Suppressor macrophage treated with lipopolysaccharide for 4 hours (primary cell): Measurements from ENCODE around the gene INS.
"Not testable (repeated sequence)": the region's sequence is repeated elsewhere in the genome, so short reads cannot be mapped to it uniquely, and the experiment has no call there.

ENCODE experiments used
- DNase-seq: peaks from one replicate; pipeline ENCODE4 v3.0.0-alpha.2; 2020

INS gene

GRCh38 chr11:2198621-2199365 is 37.8 kb upstream of the INS start:
- DNase-seq = no peak

- DNase-seq = no peak
Measured at GRCh38 chr11:2197771-2198520, 36.9 kb upstream of the INS start.

DNA sequence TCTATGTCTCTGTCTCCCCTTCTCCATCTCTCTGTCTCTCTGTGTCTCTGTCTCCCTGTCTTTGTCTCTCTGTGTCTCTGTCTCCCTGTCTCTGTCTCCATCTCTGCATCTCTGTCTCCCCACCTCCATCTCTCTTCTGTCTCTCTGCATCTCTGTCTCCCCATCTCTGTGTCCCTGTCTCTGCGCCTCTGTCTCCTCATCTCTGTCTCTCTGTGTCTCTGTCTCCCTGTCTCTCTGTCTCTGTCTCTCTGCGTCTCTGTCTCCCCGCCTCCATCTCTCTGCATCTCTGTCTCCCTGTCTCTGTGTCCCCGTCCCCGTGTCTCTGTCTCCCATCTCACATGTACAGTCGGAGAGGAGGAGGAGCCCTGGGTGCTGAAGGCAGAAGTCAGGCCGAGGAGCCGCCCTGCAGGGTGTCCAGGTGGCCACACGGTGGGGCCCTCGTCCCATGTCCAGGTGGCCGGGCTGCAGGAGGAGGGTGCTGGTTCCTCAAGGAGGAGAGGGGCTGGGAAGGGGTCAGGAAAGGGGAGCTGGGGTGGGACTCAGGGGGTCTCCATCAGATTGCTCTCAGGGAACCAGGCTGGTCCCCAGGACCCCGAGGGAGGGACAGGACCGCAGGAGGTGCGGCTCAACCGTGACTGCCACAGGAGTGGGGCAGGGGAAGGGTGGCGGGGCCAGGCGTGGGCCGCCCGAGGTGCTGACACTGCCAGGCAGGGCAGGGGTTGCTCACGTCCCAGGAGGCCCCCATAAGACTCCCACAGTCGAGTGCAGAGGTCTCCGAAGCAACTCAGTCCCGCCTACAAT is 36.2 kb upstream of the INS start:
- peak; percentile 84 for DNase-seq

GRCh38 chr11:2195756-2196088 is 34.7 kb upstream of the INS start:
- no peak for DNase-seq

- DNase-seq = peak; percentile 61
Measured at GRCh38 chr11:2194877-2195755, 34.1 kb upstream of the INS start.

- not testable (repeated sequence) for DNase-seq
Measured at GRCh38 chr11:2193888-2194595, 33.0 kb upstream of the INS start.

GRCh38 chr11:2193099-2193887 is 32.3 kb upstream of the INS start:
- no peak for DNase-seq

GRCh38 chr11:2192435-2192834 is 31.4 kb upstream of the INS start:
- DNase-seq = no peak

DNA sequence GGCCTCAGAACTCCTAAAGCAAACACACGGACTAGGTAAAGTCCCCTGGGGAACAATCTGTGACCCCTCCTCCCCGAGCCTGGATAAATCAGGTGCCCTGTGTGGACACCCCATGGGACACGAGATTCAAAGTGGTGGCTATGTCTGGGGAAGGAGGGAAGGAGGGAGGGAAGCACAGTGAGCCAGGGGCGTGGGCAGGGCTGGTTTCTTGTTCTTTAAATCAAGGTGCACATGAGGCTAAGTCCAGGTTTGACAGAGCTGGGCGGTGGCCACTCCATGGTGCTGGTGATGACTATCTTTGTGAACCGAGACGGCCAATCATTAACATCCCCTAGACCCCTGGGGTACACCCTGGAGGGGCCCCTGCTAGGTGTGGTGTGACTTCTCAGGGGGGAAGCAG is 30.9 kb upstream of the INS start:
- no peak for DNase-seq

DNA sequence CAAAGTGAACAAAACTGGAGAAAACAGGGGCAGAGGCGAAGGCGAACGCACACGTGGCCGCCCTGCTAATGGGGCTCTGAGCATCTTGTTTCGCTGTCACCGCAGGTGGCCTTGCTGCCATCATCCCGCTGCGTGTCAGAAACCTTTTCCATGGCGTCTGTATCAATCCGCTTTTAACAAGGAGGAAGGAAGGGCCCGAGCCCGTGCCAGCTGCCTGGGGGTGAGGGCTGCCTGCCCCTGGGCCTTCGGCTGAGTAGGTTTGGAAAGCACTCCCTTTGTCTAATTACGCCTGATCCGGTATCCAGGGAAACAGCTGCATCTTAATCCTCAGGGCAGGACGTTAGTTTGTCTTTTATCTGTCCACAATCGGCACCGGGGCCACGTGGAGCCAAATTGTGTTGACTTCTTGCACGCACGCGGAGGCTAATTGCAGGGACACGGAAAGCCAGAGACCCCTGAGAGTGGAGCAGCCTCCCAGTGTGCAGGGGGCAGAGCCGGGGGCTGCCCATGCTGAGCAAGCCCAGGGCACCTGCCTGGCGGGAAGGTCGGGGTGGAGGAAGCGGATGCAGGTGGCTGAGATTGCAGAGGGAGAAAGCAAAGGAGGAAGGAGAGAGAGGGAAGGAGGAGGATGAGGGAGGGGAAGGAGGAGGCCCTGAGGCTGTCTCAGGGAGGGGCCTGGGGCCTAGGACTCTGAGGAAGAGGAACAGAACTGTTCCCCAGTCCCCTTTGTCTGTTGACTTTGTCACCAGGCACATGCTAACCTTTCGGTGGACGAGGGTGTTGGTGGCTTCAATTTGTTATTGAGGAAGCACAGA is 29.9 kb upstream of the INS start:
- DNase-seq = peak; percentile 79

DNA sequence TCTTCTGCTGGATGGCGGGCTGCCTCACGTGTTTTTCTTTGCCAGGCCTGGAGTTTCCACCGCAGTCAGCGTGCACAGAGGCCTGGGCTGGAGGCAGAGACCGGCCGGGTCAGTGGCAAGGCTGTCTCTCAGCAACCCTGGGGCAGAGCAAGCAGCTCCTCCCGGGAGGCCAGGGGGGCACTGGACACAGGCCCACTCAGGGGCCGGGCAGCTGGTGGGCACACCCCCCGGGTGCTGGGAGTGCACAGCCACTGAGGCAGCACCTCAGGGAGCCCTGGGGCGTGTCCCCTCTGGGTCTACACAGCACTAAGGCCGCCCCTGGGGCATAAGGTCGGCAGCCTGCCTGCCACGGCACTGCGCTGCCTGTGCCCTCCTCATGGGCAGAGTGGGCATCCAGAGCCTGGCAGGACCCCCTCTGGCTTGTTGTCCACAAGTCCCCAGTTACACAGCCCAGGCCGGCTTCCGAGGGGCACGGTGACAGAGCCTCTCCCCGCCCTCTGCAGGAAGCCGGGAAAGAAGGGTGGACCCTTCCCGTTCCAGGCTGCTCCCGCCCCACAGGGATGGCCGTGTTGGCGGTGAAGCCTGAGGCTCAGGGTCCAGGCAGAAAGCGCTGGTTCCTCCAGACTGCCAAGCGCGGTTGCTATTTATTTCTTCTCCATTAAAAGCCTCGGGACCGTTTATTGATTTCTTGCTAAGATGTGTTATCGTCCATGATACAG is 29.1 kb upstream of the INS start:
- no peak for DNase-seq

DNA sequence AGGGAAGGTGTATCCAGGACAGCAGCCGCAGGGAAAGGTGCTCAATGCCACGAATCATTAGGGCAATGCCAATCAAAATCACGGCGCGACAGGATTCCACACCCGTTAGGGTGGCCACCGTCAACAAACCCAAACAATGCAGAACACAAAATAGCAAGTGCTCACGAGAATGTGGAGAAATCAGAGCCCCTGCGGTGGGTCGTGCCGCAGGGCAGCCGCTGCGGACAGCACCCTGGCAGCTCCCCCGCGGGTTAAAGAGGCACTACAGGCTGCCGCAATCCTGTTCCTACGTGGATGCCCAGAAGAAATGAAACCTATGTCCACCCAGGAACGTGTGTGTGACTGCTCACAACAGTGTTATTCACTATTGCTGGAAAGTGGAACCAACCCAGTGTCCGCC is 27.7 kb upstream of the INS start:
- no peak for DNase-seq

DNA sequence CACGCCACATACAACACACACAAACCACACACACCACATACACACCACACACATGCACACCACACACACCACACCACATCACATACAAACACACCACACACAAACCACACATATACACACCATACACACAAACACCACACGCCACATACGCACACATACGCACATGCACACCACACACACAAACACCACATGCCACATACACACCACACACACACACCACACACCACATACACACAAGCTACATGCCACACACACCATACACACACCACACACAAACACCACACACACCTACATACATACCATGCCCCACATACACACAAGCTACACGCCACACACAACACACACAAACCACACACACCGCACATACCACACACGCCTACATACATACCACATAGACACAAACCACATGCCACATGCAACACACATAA is 26.3 kb upstream of the INS start:
- no peak for DNase-seq

DNA sequence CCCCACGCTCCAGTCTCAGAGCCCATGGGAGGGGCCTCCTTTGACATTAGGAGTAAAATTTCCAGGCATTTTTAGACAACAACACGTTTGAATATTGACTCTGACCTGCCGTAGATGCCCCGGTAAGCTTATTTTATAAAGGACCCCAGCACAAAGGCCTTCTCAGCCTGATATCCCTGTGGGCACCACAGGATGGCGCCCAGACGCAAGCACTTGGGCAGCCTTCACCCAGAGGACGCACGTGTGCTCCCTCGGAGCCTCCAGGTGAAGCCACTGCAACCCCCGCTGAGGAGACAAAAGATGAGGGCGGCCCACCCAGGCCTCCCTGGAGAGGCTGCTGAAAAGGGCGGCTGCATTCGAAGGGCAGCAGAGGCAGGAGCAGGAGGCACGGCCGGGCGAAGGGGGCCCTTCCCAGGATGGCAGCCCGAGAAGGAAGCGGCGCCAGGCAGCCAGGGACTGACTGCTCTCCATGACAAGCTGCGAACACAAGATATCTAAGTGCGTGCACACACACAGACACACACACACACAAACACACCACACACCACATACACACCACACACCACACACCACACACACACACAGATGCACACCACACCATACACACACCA is 25.8 kb upstream of the INS start:
- DNase-seq = peak; percentile 51

GRCh38 chr11:2185324-2186085 is 24.5 kb upstream of the INS start:
- DNase-seq = no peak

DNA sequence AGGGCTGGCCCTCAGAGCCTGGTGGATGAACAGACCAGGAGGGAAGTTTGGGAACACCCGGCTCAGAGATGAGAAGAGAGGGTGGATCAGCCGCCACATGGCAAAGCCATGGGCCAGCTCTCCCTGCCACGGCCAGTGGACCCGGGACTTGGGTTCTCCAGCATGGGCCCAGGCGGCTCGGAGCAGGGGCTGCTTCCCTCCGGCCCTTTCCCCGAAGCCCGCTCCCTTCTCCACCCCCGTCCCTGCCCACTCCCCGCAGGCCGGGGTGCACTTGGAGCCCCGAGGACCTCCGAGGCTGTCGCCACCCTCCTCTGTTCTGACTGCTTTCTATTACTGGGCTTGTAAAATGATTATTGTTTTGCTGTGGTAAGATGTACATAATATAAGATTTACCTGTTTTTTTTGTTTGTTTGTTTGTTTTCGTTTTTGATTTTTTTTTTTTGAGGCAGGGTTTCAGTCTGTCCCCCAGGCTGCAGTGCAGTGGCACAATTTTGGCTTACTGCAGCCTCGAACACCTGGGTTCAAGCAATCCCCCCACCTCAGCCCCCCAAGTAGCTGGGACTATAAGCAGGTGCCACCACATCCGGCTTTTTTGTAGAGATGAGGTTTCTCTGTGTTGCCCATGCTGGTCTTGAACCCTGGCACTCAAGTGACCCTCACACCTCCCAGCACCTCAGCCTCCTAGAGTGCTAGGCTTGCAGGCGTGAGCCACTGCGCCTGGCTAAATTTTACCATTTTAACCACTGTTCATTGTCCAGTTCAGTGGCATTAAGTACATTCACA is 21.9 kb upstream of the INS start:
- DNase-seq = no peak

GRCh38 chr11:2182075-2182474 is 21.1 kb upstream of the INS start:
- no peak for DNase-seq
